HepG2 (cell line): ENCODE measurements around the gene BCAS3. TPM values are rescaled to one million over a fixed set of nuclear protein-coding genes. Genes with fewer than 3 reads are reported as not detected.

Source experiments
- BRD4 ChIP-seq: sonication (generic); formaldehyde crosslinking; IDR thresholded peaks from 2 replicates; pipeline ENCODE4 v1.4.0; 2020; ENCODE audit warnings: missing genetic modification reagents
- DPF2 ChIP-seq: sonication (generic); formaldehyde crosslinking; IDR thresholded peaks from 2 replicates; pipeline ENCODE4 v1.4.0; 2020; ENCODE audit warnings: mild to moderate bottlenecking, low read depth, missing genetic modification reagents, borderline replicate concordance
- ELF4 ChIP-seq: sonication (generic); formaldehyde crosslinking; IDR thresholded peaks from 2 replicates; pipeline ENCODE4 v1.5.0; 2020; ENCODE audit warnings: missing genetic modification reagents, mild to moderate bottlenecking, moderate library complexity, borderline replicate concordance
- FOSL2 ChIP-seq: sonication (generic); formaldehyde crosslinking; IDR thresholded peaks from 2 replicates; pipeline ENCODE4 v1.4.0; 2020; ENCODE audit warnings: missing genetic modification reagents
- GATA4 ChIP-seq: sonication (generic); IDR thresholded peaks from 2 replicates; pipeline ENCODE4 v1.6.1; 2016; ENCODE audit warnings: antibody characterized with exemption, low read depth, borderline replicate concordance
- HIVEP1 ChIP-seq: sonication (generic); formaldehyde crosslinking; IDR thresholded peaks from 2 replicates; pipeline ENCODE4 v1.4.0; 2020; ENCODE audit warnings: mild to moderate bottlenecking, missing genetic modification reagents
- HNRNPLL ChIP-seq: fragments of 200-400 bp; formaldehyde crosslinking; IDR thresholded peaks from 2 replicates; pipeline ENCODE4 v1.6.1; 2017; ENCODE audit warnings: mild to moderate bottlenecking, low read depth, low read length; ENCODE audit not compliant: poor library complexity, severe bottlenecking
- IKZF1 ChIP-seq: fragments of 450-650 bp; IDR thresholded peaks from 2 replicates; pipeline ENCODE4 v1.7.1; 2016
- MAFK ChIP-seq, 2 experiments: IDR thresholded peaks in 1 of 2; conservative IDR thresholded peaks in 1 of 2; 2 replicates each; pipeline ENCODE4 v1.6.1; 2011; ENCODE audit warnings: improper control_type of control experiment in 2 of 2, low read length in 2 of 2
- MIER3 ChIP-seq: IDR thresholded peaks from 2 replicates; pipeline ENCODE4 v1.6.1; 2016; ENCODE audit warnings: missing compliant biosample characterization, borderline replicate concordance
- NCOA1 ChIP-seq: sonication (generic); formaldehyde crosslinking; IDR thresholded peaks from 2 replicates; pipeline ENCODE4 v1.9.0; 2021; ENCODE audit warnings: missing genetic modification reagents
- NFE2 ChIP-seq: sonication (generic); formaldehyde crosslinking; IDR thresholded peaks from 2 replicates; pipeline ENCODE4 v1.4.0; 2020; ENCODE audit warnings: missing genetic modification reagents
- NONO ChIP-seq, 2 experiments: fragments of 450-650 bp in 1 of 2; sonication (generic) in 1 of 2; formaldehyde crosslinking in 1 of 2; IDR thresholded peaks in 1 of 2; conservative IDR thresholded peaks in 1 of 2; 2 replicates each; pipeline versions ENCODE4 v1.6.1 to v1.8.0; 2017 to 2022; ENCODE audit warnings: mild to moderate bottlenecking in 1 of 2, missing genetic modification reagents in 1 of 2, moderate library complexity in 1 of 2
- PTBP1 ChIP-seq: fragments of 200-400 bp; formaldehyde crosslinking; IDR thresholded peaks from 2 replicates; pipeline ENCODE4 v1.6.1; 2018; ENCODE audit warnings: low read length, low read depth; ENCODE audit not compliant: poor library complexity, severe bottlenecking
- RFX3 ChIP-seq: IDR thresholded peaks from 2 replicates; pipeline ENCODE4 v1.6.1; 2016; ENCODE audit warnings: missing biosample characterization, missing genetic modification reagents
- SMC3 ChIP-seq: IDR thresholded peaks from 2 replicates; pipeline ENCODE4 v1.6.1; 2011; ENCODE audit warnings: low read length, improper control_type of control experiment
- WIZ ChIP-seq: sonication (generic); formaldehyde crosslinking; IDR thresholded peaks from 2 replicates; pipeline ENCODE4 v1.5.1; 2020; ENCODE audit warnings: mild to moderate bottlenecking, missing genetic modification reagents
- ZFP1 ChIP-seq: IDR thresholded peaks from 2 replicates; pipeline ENCODE4 v1.6.1; 2016
- ZNF232 ChIP-seq: sonication (generic); formaldehyde crosslinking; IDR thresholded peaks from 2 replicates; pipeline ENCODE4 v1.4.0; 2020; ENCODE audit warnings: missing genetic modification reagents, borderline replicate concordance
- ZNF251 ChIP-seq: sonication (generic); formaldehyde crosslinking; IDR thresholded peaks from 2 replicates; pipeline ENCODE4 v1.9.0; 2021; ENCODE audit warnings: mild to moderate bottlenecking, missing genetic modification reagents
- ZNF367 ChIP-seq: sonication (generic); formaldehyde crosslinking; IDR thresholded peaks from 2 replicates; pipeline ENCODE4 v1.4.0; 2020; ENCODE audit warnings: missing genetic modification reagents, borderline replicate concordance
- ZNF616 ChIP-seq: sonication (generic); formaldehyde crosslinking; IDR thresholded peaks from 2 replicates; pipeline ENCODE4 v1.5.0; 2020; ENCODE audit warnings: low read depth, mild to moderate bottlenecking, missing genetic modification reagents
- polyA plus RNA-seq, 8 experiments: library from polyadenylated mRNA; depleted of rRNA in 3 of 8; stranded (reverse) in 7 of 8; unstranded in 1 of 8; fragments of >200 nt; fragmentation: Illumina TruSeq in 4 of 8; extraction: Trizol in 4 of 8; gene quantifications; 2 replicates each; pipeline versions ENCODE4 v1.2.1 to v1.2.3, GENCODE V29; 2011 to 2016; ENCODE audit warnings: low read depth in 4 of 8, missing spikeins in 1 of 8, mixed read lengths in 1 of 8; ENCODE audit not compliant: insufficient read depth in 1 of 8
- total RNA-seq, 5 experiments: library from RNA; depleted of rRNA; stranded (reverse); fragments of >200 nt; fragmentation: Illumina TruSeq; extraction: Trizol; gene quantifications; 2 replicates each; pipeline ENCODE4 v1.2.3, GENCODE V29; 2016; ENCODE audit warnings: low read depth in 1 of 5
- TF ChIP-seq, protein P1 (sequence below): sonication (generic); formaldehyde crosslinking; IDR thresholded peaks from 2 replicates; pipeline ENCODE4 v1.4.0; 2020; ENCODE audit warnings: mild to moderate bottlenecking, low read depth, missing genetic modification reagents
- TF ChIP-seq, protein P2 (sequence below): sonication (generic); formaldehyde crosslinking; IDR thresholded peaks from 2 replicates; pipeline ENCODE4 v1.9.0; 2021; ENCODE audit warnings: missing genetic modification reagents, borderline replicate concordance
- TF ChIP-seq, protein P3 (sequence below): sonication (generic); formaldehyde crosslinking; IDR thresholded peaks from 2 replicates; pipeline ENCODE4 v1.8.0; 2023; ENCODE audit warnings: mild to moderate bottlenecking, missing genetic modification reagents

BCAS3 gene
- total and polyA plus RNA-seq, 2 of the 13 experiments (the other 11 are each of a cell fraction or from before 2014, with no cell fraction given) = 10.7 to 11.2 TPM

- TF ChIP-seq, protein P1, sequence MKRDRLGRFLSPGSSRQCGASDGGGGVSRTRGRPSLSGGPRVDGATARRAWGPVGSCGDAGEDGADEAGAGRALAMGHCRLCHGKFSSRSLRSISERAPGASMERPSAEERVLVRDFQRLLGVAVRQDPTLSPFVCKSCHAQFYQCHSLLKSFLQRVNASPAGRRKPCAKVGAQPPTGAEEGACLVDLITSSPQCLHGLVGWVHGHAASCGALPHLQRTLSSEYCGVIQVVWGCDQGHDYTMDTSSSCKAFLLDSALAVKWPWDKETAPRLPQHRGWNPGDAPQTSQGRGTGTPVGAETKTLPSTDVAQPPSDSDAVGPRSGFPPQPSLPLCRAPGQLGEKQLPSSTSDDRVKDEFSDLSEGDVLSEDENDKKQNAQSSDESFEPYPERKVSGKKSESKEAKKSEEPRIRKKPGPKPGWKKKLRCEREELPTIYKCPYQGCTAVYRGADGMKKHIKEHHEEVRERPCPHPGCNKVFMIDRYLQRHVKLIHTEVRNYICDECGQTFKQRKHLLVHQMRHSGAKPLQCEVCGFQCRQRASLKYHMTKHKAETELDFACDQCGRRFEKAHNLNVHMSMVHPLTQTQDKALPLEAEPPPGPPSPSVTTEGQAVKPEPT (CRISPR knock-in tag) = peak; percentile 95
- TF ChIP-seq ZFP1 (CRISPR knock-in tag) = 0 out of 2 replicates have a peak, but pooled peaks have one; percentile 32
- TF ChIP-seq ELF4 (CRISPR knock-in tag) = no peak
- TF ChIP-seq NCOA1 (CRISPR knock-in tag) = no peak
- TF ChIP-seq, protein P2, sequence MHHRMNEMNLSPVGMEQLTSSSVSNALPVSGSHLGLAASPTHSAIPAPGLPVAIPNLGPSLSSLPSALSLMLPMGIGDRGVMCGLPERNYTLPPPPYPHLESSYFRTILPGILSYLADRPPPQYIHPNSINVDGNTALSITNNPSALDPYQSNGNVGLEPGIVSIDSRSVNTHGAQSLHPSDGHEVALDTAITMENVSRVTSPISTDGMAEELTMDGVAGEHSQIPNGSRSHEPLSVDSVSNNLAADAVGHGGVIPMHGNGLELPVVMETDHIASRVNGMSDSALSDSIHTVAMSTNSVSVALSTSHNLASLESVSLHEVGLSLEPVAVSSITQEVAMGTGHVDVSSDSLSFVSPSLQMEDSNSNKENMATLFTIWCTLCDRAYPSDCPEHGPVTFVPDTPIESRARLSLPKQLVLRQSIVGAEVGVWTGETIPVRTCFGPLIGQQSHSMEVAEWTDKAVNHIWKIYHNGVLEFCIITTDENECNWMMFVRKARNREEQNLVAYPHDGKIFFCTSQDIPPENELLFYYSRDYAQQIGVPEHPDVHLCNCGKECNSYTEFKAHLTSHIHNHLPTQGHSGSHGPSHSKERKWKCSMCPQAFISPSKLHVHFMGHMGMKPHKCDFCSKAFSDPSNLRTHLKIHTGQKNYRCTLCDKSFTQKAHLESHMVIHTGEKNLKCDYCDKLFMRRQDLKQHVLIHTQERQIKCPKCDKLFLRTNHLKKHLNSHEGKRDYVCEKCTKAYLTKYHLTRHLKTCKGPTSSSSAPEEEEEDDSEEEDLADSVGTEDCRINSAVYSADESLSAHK = no peak
- TF ChIP-seq ZNF616 (CRISPR knock-in tag) = no peak; the same call in 1 of the 2 replicates
- peak; percentile 22; the same call in 1 of the 2 replicates for TF ChIP-seq WIZ (CRISPR knock-in tag)
- peak; percentile 49; the same call in 1 of the 2 replicates for TF ChIP-seq ZNF367 (CRISPR knock-in tag)
- TF ChIP-seq ZNF232 (CRISPR knock-in tag) = 0 out of 2 replicates have a peak, but pooled peaks have one; percentile 40
- TF ChIP-seq MAFK (conservative IDR thresholded peaks at IDR 0.05 in 1 of 2, IDR thresholded peaks at IDR 0.05 in 1 of 2; ENCODE audit: low read length in 2 of 2) = 0 out of 4 replicates have a peak, but pooled peaks of 1 of the 2 experiments have one; percentile 25
- no peak for TF ChIP-seq ZNF251 (CRISPR knock-in tag)
- peak; percentile 9; the same call in 1 of the 2 replicates for TF ChIP-seq FOSL2 (CRISPR knock-in tag)
- TF ChIP-seq HNRNPLL = peak; percentile 9
- TF ChIP-seq BRD4 (CRISPR knock-in tag) = no peak; the same call in 1 of the 2 replicates
- TF ChIP-seq, protein P3, sequence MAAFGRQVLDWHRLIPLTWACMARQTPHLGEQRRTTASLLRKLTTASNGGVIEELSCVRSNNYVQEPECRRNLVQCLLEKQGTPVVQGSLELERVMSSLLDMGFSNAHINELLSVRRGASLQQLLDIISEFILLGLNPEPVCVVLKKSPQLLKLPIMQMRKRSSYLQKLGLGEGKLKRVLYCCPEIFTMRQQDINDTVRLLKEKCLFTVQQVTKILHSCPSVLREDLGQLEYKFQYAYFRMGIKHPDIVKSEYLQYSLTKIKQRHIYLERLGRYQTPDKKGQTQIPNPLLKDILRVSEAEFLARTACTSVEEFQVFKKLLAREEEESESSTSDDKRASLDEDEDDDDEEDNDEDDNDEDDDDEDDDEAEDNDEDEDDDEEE (CRISPR knock-in tag) = peak; percentile 80; the same call in 1 of the 2 replicates
- no peak for TF ChIP-seq RFX3 (CRISPR knock-in tag)
- TF ChIP-seq DPF2 (CRISPR knock-in tag) = no peak
- peak; percentile 90 for TF ChIP-seq PTBP1
- no peak; the same call in 1 of the 2 replicates for TF ChIP-seq SMC3
- no peak for TF ChIP-seq NFE2 (CRISPR knock-in tag)
- TF ChIP-seq IKZF1 = no peak
- peak; percentile 79; the same call in 1 of the 2 replicates for TF ChIP-seq GATA4
- peak; percentile 9; the same call in 1 of the 2 replicates for TF ChIP-seq MIER3 (CRISPR knock-in tag)
- no peak for TF ChIP-seq NONO (IDR thresholded peaks at IDR 0.05)
- TF ChIP-seq NONO (CRISPR knock-in tag; conservative IDR thresholded peaks at IDR 0.05) = peak; percentile 41; the same call in 1 of the 2 replicates
- peak; percentile 71; the same call in 1 of the 2 replicates for TF ChIP-seq HIVEP1 (CRISPR knock-in tag)
Observed at GRCh38 chr17:60677308-60678117, at the start of gene BCAS3 (continued).
